ENCODE data around the gene GRIA4. TPM values are rescaled to one million over a fixed set of nuclear protein-coding genes. Genes with fewer than 3 reads are reported as not detected.
"Not testable (repeated sequence)": the region's sequence is repeated elsewhere in the genome, so short reads cannot be mapped to it uniquely, and the experiment has no call there.

GRIA4 gene
- total RNA-seq, 2 experiments from 2014 or later, result not detected

DNA sequence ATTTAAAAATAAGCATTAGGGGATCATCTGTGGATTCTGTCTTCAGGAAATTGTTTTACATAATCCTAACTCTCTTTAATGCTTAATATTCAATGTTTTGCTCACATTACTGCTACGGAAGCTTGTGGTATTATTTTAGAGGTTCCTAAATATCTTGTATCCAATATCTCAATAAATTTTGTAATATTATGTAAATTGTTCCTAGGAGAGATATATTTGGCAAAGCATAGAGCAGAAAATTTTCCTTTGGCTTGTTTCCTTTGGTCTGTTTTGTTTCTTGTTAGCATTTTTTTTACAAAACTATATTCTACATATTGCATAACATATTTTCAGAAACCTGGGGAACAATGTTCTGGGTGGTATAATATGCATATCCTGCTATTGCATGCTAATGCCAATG, 144.8 kb downstream of the GRIA4 start:
- DNase-seq (no peak), ATAC-seq (no peak)
- no peak overlapping the region for H3K27ac Mint-ChIP-seq
- H3K4me1 Mint-ChIP-seq, result no peaks in the 10 kb centered on the region
- H3K4me3 Mint-ChIP-seq, result no peak overlapping the region
- CTCF ChIA-PET, result no interaction called here
- H3K36me3 Mint-ChIP-seq, result no peaks in the 10 kb centered on the region
- H3K27me3 Mint-ChIP-seq, result no peaks in the 10 kb centered on the region
- H3K9me3 Mint-ChIP-seq (ENCODE audit: low read depth), result no peaks in the 10 kb centered on the region

DNA sequence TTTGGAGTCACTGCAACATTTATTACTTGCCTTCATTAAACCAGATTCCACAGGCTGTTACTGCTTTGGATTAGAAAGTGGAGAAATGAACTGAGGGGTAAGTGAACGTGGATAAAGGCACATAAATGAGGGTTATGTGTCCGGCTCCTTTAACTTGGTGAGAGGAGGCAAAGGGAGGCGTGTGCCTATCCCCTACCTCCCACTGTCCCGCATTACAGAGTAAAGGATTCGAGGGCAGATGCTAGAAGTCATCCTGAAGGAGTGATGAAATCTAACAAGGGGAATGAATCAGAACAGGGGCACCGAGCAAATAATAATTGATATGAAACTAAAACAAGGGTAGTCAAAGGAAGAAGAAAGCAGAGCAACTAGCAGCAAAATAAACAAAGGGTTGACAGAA, 147.2 kb downstream of the GRIA4 start:
- Mint-ChIP-seq H3K36me3 (no peaks in the 10 kb centered on the region), H3K4me3 (no peak overlapping the region), H3K27me3 (no peaks in the 10 kb centered on the region), H3K9me3 (ENCODE audit: low read depth) (no peaks in the 10 kb centered on the region), H3K27ac (no peak overlapping the region), H3K4me1 (no peaks in the 10 kb centered on the region)
- DNase-seq, result no peak
- no peak for ATAC-seq
- CTCF ChIA-PET, result no interaction called here

DNA sequence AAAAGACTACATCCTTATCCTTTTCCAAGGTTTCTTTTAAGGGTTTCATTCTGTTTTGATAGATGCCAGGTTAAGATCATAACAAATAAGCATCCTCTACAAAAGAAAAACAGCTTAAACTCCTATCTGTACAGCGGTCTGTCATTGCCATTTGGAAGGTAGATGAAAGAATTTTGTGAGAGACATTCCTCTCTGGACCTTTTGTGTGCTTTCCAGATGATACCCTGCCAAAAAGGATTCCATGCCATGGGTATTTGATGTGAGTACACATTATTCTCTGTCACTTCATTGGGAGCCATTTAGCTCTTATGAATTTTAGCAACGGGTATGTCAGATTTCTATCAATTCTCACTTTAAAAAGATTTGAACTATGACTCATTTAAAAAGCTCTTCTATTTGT, 153.7 kb downstream of the GRIA4 start:
- H3K27me3 Mint-ChIP-seq, result no peaks in the 10 kb centered on the region
- CTCF ChIA-PET, result no interaction called here
- no peaks in the 10 kb centered on the region for H3K9me3 Mint-ChIP-seq (ENCODE audit: low read depth)
- DNase-seq (no peak), ATAC-seq (no peak)
- no peak overlapping the region for H3K4me3 Mint-ChIP-seq
- H3K4me1 Mint-ChIP-seq, result no peaks in the 10 kb centered on the region
- H3K36me3 Mint-ChIP-seq, result no peaks in the 10 kb centered on the region
- H3K27ac Mint-ChIP-seq, result no peak overlapping the region

DNA sequence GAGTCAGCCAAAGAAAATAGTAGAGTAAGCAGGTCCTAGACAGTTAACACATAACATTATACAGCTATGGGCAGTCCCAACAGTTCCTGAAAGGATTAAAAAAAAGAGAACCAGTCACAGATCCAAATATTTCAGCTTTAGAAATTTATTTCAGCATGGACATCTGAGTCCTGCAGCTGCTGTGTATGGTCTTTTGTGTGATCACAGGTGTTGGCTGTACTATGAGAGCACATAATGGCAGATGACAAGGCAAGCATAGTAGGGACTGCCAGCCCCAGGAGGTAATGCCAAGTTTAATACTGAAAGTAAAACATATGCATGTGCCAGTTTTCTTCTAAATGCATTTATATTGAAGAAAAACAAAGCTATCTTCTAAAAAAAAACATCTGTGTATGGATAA, 158.1 kb downstream of the GRIA4 start:
- no peaks in the 10 kb centered on the region for H3K27me3 Mint-ChIP-seq
- CTCF ChIA-PET, result no interaction called here

DNA sequence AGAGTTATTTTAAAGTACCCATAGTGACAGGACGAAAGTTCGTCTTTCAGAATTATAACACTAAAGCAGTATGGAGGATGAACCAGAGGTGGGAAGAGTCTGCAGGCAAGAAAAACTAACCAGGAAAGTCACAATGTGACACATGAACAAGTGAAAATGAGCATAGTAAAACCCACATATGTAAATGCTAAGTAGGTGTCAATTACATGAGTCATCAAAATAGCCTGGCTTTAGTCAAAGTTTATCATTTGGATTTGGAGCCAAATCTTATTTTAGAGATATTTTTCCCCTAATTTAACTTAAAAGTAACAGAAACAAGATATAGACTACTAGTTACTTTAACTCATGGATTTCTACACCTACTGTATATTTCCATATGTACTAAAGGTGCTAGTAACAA, 159.8 kb downstream of the GRIA4 start:
- Mint-ChIP-seq H3K36me3 (no peaks in the 10 kb centered on the region), H3K4me3 (no peak overlapping the region), H3K9me3 (ENCODE audit: low read depth) (no peaks in the 10 kb centered on the region)

More for the DNA sequence above, 158.1 kb downstream of the GRIA4 start:
- Mint-ChIP-seq H3K4me3 (no peak overlapping the region), H3K36me3 (no peaks in the 10 kb centered on the region), H3K9me3 (ENCODE audit: low read depth) (no peaks in the 10 kb centered on the region), H3K4me1 (no peaks in the 10 kb centered on the region), H3K27ac (no peak overlapping the region)
- no peak for DNase-seq
- ATAC-seq, result no peak

DNA sequence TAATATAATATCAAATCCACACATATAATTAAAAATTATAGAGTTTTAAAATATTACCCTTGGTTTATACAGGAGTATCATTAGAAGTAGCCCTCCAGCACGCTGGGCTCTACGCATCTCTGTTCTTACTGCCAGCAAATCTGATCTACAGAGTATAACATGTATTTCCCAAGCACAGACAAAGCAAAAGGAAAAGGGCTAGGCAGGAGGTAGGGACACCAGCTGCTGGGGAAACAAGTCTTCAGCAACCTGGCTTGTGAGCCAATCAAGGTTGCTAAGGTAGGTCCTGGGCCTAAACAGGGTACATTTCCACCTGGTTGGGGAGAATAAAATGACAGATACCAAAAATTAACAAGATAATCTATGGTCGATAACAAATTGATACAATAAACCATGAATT, 163.6 kb downstream of the GRIA4 start:
- H3K27ac Mint-ChIP-seq; H3K4me3 Mint-ChIP-seq; H3K9me3 Mint-ChIP-seq (ENCODE audit: low read depth); ATAC-seq; CTCF ChIA-PET; H3K36me3 Mint-ChIP-seq; DNase-seq; H3K27me3 Mint-ChIP-seq; H3K4me1 Mint-ChIP-seq: not testable (repeated sequence)

More for the DNA sequence above, 159.8 kb downstream of the GRIA4 start:
- CTCF ChIA-PET, result no interaction called here
- DNase-seq (no peak), ATAC-seq (no peak)
- H3K27me3 Mint-ChIP-seq, result no peaks in the 10 kb centered on the region
- no peaks in the 10 kb centered on the region for H3K4me1 Mint-ChIP-seq
- no peak overlapping the region for H3K27ac Mint-ChIP-seq

DNA sequence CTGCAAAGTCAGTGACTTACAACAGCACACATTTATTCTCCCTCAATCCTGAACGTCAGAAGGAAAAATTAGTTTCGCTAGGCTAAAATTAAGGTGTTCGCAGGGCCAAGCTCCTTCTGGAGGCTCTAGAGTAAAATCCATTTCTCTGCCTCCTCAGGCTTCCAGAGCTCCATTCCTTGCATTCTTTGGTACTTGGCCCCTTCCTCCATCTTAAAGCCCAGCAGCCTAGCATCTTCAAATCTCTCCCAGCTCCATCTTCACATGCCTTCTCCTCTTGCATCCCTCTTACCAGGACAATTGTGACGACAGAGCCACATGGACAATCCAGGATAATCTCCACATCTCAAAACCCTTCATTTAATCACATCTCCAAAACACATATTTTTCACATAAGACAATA, 165.0 kb downstream of the GRIA4 start:
- H3K36me3 Mint-ChIP-seq, result no peaks in the 10 kb centered on the region
- CTCF ChIA-PET, result no interaction called here
- no peaks in the 10 kb centered on the region for H3K27me3 Mint-ChIP-seq
- DNase-seq, result no peak
- no peaks in the 10 kb centered on the region for H3K4me1 Mint-ChIP-seq
- H3K9me3 Mint-ChIP-seq (ENCODE audit: low read depth), result no peaks in the 10 kb centered on the region
- ATAC-seq, result no peak
- H3K4me3 Mint-ChIP-seq, result no peak overlapping the region
- H3K27ac Mint-ChIP-seq, result no peak overlapping the region

DNA sequence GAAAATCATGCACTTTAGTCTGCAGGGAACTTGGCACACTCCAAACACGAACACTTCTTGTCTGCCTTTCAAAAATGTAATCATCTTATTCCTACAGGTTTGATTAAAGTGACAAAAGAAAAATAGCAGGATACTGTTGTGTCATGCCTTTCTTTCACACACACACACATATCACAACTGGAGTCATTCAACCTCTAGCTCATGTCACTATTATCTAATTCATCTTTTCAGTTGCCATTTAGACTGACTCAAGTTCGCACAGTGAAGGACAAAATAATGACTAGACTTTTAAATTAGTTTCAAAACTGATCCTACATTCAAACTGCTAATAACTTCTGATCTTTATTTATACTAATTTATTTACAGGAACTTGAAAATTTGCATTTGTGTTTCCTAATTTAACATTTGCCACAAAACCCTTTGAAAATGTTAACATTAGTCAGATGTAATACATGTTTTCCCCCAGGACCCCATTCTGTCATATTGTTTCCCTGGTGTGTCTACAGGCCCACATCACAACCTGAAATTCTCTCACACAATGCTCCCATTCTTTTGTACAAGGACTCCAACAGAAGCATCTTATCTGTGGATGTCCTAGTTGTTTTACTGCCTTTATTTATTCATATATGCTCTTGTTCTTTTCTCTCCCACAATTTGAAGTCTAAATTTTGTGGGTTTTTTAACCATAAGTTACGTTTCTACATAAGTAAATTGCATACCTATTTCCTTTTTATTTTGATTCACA, 171.1 kb downstream of the GRIA4 start:
- Mint-ChIP-seq H3K27ac (no peak overlapping the region), H3K27me3 (no peaks in the 10 kb centered on the region), H3K4me3 (no peak overlapping the region), H3K9me3 (ENCODE audit: low read depth) (no peaks in the 10 kb centered on the region), H3K4me1 (no peaks in the 10 kb centered on the region), H3K36me3 (no peaks in the 10 kb centered on the region)
- no peak for ATAC-seq
- no peak for DNase-seq
- CTCF ChIA-PET, result no interaction called here

DNA sequence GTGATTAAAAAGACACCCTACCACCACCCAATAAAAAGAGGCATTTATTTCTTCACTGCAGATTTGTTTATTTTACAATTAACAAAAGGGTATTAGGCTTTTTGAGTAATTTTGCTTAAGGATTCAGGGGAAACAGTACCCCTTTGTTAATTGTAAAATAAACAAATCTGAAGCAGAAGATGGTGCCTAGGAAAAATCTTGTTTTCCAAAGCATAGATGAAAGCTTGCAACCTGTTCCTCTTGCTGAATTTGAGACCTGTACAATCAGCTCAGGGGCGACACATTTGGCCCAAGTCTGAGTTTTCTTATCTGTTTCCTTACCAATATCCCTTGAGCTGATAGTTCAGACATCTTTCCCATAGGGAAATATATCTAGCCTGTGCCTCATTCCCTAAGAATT, 171.9 kb downstream of the GRIA4 start:
- H3K27me3 Mint-ChIP-seq, result no peaks in the 10 kb centered on the region
- no peaks in the 10 kb centered on the region for H3K4me1 Mint-ChIP-seq
- no peak overlapping the region for H3K27ac Mint-ChIP-seq
- H3K9me3 Mint-ChIP-seq (ENCODE audit: low read depth), result no peaks in the 10 kb centered on the region
- H3K36me3 Mint-ChIP-seq, result no peaks in the 10 kb centered on the region
- no peak for ATAC-seq
- no peak for DNase-seq
- H3K4me3 Mint-ChIP-seq, result no peak overlapping the region
- CTCF ChIA-PET, result no interaction called here

DNA sequence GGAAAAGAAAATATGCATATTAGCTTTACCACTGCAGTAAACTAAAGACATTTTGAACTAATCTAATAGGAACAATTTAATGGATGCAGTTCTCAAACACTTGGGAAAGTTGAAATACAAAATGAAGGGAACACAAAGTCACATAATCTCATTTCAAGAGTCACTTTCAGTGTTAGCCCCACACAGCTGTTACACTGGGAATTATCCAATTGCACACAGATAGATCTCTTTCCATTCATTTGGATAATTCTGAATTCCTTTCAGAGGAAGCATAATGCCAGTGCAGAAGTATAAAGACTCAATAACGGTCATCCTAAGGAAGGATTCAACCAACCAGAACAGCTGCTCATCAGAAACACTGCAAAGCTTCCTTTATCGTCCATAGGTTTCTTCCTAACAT, 173.3 kb downstream of the GRIA4 start:
- no peak for ATAC-seq
- H3K27me3 Mint-ChIP-seq, result no peaks in the 10 kb centered on the region
- no peak for DNase-seq
- H3K4me3 Mint-ChIP-seq, result no peak overlapping the region
- CTCF ChIA-PET, result no interaction called here
- no peaks in the 10 kb centered on the region for H3K4me1 Mint-ChIP-seq
- no peak overlapping the region for H3K27ac Mint-ChIP-seq
- H3K36me3 Mint-ChIP-seq, result no peaks in the 10 kb centered on the region
- H3K9me3 Mint-ChIP-seq (ENCODE audit: low read depth), result no peaks in the 10 kb centered on the region

DNA sequence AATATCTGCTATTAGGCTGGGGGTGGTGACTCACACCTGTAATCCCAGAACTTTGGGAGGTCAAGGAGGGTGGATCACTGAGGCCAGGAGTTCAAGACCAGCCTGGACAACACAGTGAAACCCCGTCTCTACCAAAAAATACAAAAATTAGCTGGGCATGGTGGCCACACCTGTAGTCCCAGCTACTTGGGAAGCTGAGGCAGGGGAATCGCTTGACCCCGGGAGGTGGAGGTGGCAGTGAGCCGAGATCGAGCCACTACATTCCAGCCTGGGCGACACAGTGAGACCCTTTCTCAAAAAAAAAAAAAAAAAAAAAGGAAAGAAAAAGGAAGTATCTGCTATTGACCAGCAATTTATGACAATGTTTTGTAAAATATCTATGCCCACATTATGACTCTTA, 176.0 kb downstream of the GRIA4 start:
- H3K4me1 Mint-ChIP-seq; H3K36me3 Mint-ChIP-seq; H3K9me3 Mint-ChIP-seq (ENCODE audit: low read depth); H3K27ac Mint-ChIP-seq; H3K27me3 Mint-ChIP-seq; DNase-seq; H3K4me3 Mint-ChIP-seq; ATAC-seq: not testable (repeated sequence)
- CTCF ChIA-PET, result interaction anchor here (0.7 kb wide), 1 partner anchor 14 kb away, joined by 3 read pairs; no protein-coding TSS in a partner anchor

DNA sequence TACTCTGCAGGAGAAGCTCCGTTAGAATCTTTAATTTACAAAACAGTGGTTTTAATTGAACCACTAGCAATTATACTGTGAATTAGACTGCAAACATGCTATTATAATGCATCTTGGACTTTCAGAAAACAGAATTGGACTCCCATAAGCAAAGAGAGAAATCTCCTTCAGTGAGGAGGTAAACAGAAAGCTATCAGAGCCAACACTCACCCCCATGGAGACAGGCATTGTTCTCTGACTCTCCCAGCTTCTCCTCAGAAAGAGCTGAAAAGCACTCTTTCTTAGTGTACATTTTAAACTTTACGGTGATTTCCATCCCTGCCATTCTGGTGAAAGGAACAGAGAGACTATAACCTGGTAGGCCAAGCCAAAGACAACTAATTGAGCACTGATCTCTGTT, 176.9 kb downstream of the GRIA4 start:
- CTCF ChIA-PET, result no interaction called here
- H3K9me3 Mint-ChIP-seq (ENCODE audit: low read depth), result no peaks in the 10 kb centered on the region
- no peaks in the 10 kb centered on the region for H3K4me1 Mint-ChIP-seq
- H3K36me3 Mint-ChIP-seq, result no peaks in the 10 kb centered on the region
- ATAC-seq (no peak), DNase-seq (no peak)
- H3K4me3 Mint-ChIP-seq, result no peak overlapping the region
- H3K27ac Mint-ChIP-seq, result no peak overlapping the region
- H3K27me3 Mint-ChIP-seq, result no peaks in the 10 kb centered on the region

DNA sequence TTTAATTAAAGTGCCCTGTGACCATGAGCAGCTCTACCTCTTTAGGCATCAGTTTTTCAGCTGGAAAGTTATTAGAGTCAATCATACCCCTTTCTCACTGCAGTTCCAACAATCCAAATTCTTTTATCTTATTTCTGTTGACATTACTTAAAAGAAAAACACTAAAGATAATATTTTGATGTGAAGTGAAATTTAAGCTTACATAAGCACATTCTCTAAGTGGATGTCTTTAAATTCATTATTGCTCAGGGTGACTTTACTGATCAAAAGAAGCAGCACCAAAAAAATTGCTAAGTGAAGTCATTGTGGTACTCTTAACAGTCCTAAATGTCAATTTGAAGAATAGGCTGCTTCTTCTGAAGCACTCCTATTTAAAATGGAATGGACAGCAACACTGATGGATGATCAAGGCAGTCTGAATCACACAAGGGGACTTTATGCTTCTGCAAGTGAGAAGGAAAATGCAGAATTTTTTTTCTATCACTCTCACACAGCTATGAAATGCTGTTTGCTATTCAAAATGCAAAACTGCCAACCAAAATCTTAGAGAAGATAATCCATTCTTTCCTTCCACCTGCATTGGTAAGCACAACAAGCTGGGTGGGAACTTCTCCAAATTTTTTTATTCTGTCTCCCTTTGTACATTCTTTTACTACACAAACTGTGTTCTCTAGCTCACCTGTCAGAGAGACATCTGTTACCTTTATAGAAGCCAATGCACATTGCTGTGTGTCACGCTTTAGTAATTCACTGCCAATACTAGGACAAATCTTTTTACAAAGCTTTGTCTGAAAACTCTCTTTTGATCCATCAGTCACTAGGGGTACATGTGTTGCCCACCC, 179.9 kb downstream of the GRIA4 start:
- Mint-ChIP-seq H3K27ac (no peak overlapping the region), H3K36me3 (no peaks in the 10 kb centered on the region), H3K9me3 (ENCODE audit: low read depth) (no peaks in the 10 kb centered on the region), H3K4me1 (no peaks in the 10 kb centered on the region), H3K4me3 (no peak overlapping the region), H3K27me3 (no peaks in the 10 kb centered on the region)
- no peak for ATAC-seq
- no peak for DNase-seq
- CTCF ChIA-PET, result no interaction called here

DNA sequence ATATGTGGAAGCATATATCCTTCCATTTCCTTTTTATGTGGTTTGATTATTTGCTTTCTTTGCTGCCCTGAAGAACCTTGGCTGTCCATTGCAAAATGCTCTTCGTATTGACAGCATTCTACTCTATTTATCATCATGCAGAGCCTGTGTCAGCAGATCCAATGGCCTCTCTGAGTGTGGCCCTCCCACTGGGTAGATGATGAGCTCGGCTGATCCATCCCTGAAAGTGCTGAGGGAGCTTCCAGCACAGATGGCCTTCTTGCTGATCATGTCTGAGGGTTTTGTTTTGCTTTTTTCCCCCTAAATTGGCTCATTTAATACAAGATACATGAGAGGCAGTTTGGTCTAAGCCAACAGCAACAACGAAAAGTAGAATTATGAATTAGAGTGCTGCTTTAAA, 181.0 kb downstream of the GRIA4 start:
- H3K27me3 Mint-ChIP-seq, result no peaks in the 10 kb centered on the region
- no peaks in the 10 kb centered on the region for H3K4me1 Mint-ChIP-seq
- CTCF ChIA-PET, result no interaction called here
- ATAC-seq (no peak), DNase-seq (no peak)
- no peak overlapping the region for H3K27ac Mint-ChIP-seq
- H3K36me3 Mint-ChIP-seq, result no peaks in the 10 kb centered on the region
- no peak overlapping the region for H3K4me3 Mint-ChIP-seq
- no peaks in the 10 kb centered on the region for H3K9me3 Mint-ChIP-seq (ENCODE audit: low read depth)

All from activated CD8-positive, alpha-beta memory T cell treated with anti-CD3 and anti-CD28 coated beads, Interleukin-2, amount 10 ng/mL, durations not matched to agents 7 days and 5 days (primary cell).